NCI-H1436 treated with DMSO at 0.1 percent for 48 hours (cell line): Measurements from ENCODE around the gene MAMLD1.

ENCODE experiments used
- DNase-seq: peaks from one replicate; lab custom pipeline; 2025; lab: John Stamatoyannopoulos, UW

The MAMLD1 gene

GRCh38 chrX:150357790-150358189 is 5.3 kb upstream of the MAMLD1 start:
- DNase-seq: no peak

- DNase-seq: no peak
Observed at GRCh38 chrX:150358651-150359050, 4.5 kb upstream of the MAMLD1 start.

GRCh38 chrX:150360331-150360730 is 2.8 kb upstream of the MAMLD1 start:
- DNase-seq: no peak

- no peak for DNase-seq
Observed at GRCh38 chrX:150361070-150361776, 1.9 kb upstream of the MAMLD1 start.

GRCh38 chrX:150361777-150362351 is 1.3 kb upstream of the MAMLD1 start:
- no peak for DNase-seq

GRCh38 chrX:150363561-150364346 is 637 bp downstream of the MAMLD1 start:
- no peak for DNase-seq

- no peak for DNase-seq
Observed at GRCh38 chrX:150364347-150365050, 1.4 kb downstream of the MAMLD1 start.

- no peak for DNase-seq
Observed at GRCh38 chrX:150365051-150365989, 2.2 kb downstream of the MAMLD1 start.

- no peak for DNase-seq
Observed at GRCh38 chrX:150365990-150366911, 3.1 kb downstream of the MAMLD1 start.

- no peak for DNase-seq
Observed at GRCh38 chrX:150366951-150367545, 3.9 kb downstream of the MAMLD1 start.

- DNase-seq: no peak
Observed at GRCh38 chrX:150370589-150371312, 7.6 kb downstream of the MAMLD1 start.

- no peak for DNase-seq
Observed at GRCh38 chrX:150371877-150372276, 8.8 kb downstream of the MAMLD1 start.

GRCh38 chrX:150372280-150372679 is 9.2 kb downstream of the MAMLD1 start:
- no peak for DNase-seq

GRCh38 chrX:150372756-150373155 is 9.6 kb downstream of the MAMLD1 start:
- no peak for DNase-seq

GRCh38 chrX:150375243-150375770 is 12.2 kb downstream of the MAMLD1 start:
- no peak for DNase-seq

GRCh38 chrX:150377005-150377404 is 13.9 kb downstream of the MAMLD1 start:
- no peak for DNase-seq

GRCh38 chrX:150405006-150405405 is 41.9 kb downstream of the MAMLD1 start:
- no peak for DNase-seq

GRCh38 chrX:150405576-150405975 is 42.5 kb downstream of the MAMLD1 start:
- no peak for DNase-seq

- DNase-seq: no peak
Observed at GRCh38 chrX:150406596-150406995, 43.5 kb downstream of the MAMLD1 start.
